Measurements from ENCODE around the gene GRAMD2B. TPM values are rescaled to one million over a fixed set of nuclear protein-coding genes. Genes with fewer than 3 reads are reported as not detected.
"Not testable (repeated sequence)": the region's sequence is repeated elsewhere in the genome, so short reads cannot be mapped to it uniquely, and the experiment has no call there.

Gene GRAMD2B
- total and polyA plus RNA-seq, 2 experiments from 2014 or later: 18.9 to 32.5 TPM

DNA sequence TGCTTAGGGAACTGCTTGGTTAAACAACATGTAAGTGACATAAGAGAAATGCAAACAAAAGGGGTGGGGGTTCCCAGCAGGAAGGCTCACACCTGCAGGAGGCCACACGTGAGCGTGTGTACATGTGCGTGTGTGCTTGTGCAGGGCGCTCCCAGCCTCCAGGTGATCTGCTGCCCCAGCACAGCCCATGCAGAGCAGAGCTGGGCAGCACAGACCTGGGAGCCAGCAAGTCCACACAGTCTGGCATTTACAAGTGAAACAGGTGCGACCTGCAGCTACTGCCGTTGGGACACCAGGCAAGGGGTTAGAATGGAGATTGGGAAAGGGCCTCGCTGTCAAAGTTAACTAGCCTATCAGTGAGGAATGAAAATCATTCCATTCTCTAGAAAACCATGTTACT lies 41.8 kb downstream of the GRAMD2B start:
- H2AFZ ChIP-seq: no peak overlapping the region
- peak; percentile 83 for DNase-seq (ENCODE audit: low spot score)
- H3K9me2 ChIP-seq (replicated peaks; ENCODE audit: insufficient read depth): no peaks in the 10 kb centered on the region
- no peaks in the 10 kb centered on the region for H3K36me3 ChIP-seq (replicated peaks; ENCODE audit: insufficient read depth, low read depth)
- peaks cover 1% of the 10 kb centered on the region for H3K79me2 ChIP-seq
- no peaks in the 10 kb centered on the region for H3K27me3 ChIP-seq
- H3K4me2 ChIP-seq: peak overlapping the region; percentile 47
- TF ChIP-seq EZH2phosphoT487 (IDR thresholded peaks at IDR 0.05; ENCODE audit: low read depth, severe bottlenecking, unreplicated experiment): no peak
- no peak for TF ChIP-seq CTCF (IDR thresholded peaks at IDR 0.05; ENCODE audit: poor library complexity)
- TF ChIP-seq EZH2 (IDR thresholded peaks at IDR 0.05; ENCODE audit: borderline replicate concordance): no peak
- no peaks in the 10 kb centered on the region for H4K20me1 ChIP-seq (ENCODE audit: insufficient read depth, poor library complexity, severe bottlenecking)
- no peak overlapping the region for H3K4me3 ChIP-seq
- peak overlapping the region; percentile 89 for H3K27ac ChIP-seq
- H3K9me3 ChIP-seq (ENCODE audit: low read depth): no peaks in the 10 kb centered on the region
- peaks cover 4% of the 10 kb centered on the region for H3K4me1 ChIP-seq (ENCODE audit: insufficient read depth)
- 53% methylated on average over 7 of the region's 7 CpGs for WGBS (ENCODE audit: low lambda C conversion rate, missing lambda C conversion rate)

- H3K4me2 ChIP-seq: no peak overlapping the region
- no peaks in the 10 kb centered on the region for H3K79me2 ChIP-seq
- no peak for DNase-seq (ENCODE audit: low spot score)
- no peaks in the 10 kb centered on the region for H3K9me3 ChIP-seq (ENCODE audit: low read depth)
- no peaks in the 10 kb centered on the region for H4K20me1 ChIP-seq (ENCODE audit: insufficient read depth, poor library complexity, severe bottlenecking)
- no peaks in the 10 kb centered on the region for H3K9me2 ChIP-seq (replicated peaks; ENCODE audit: insufficient read depth)
- H3K27ac ChIP-seq: no peak overlapping the region
- H3K4me1 ChIP-seq (ENCODE audit: insufficient read depth): peaks cover 24% of the 10 kb centered on the region
- no peaks in the 10 kb centered on the region for H3K27me3 ChIP-seq
- H3K4me3 ChIP-seq: no peak overlapping the region
- TF ChIP-seq EZH2phosphoT487 (IDR thresholded peaks at IDR 0.05; ENCODE audit: low read depth, severe bottlenecking, unreplicated experiment) (no peak), CTCF (IDR thresholded peaks at IDR 0.05; ENCODE audit: poor library complexity) (no peak), EZH2 (IDR thresholded peaks at IDR 0.05; ENCODE audit: borderline replicate concordance) (no peak)
- WGBS (ENCODE audit: low lambda C conversion rate, missing lambda C conversion rate): 97% methylated on average over 3 of the region's 3 CpGs
- H3K36me3 ChIP-seq (replicated peaks; ENCODE audit: insufficient read depth, low read depth): no peaks in the 10 kb centered on the region
- H2AFZ ChIP-seq: no peak overlapping the region
Measured at GRCh38 chr5:126468091-126468490, 44.9 kb downstream of the GRAMD2B start.

DNA sequence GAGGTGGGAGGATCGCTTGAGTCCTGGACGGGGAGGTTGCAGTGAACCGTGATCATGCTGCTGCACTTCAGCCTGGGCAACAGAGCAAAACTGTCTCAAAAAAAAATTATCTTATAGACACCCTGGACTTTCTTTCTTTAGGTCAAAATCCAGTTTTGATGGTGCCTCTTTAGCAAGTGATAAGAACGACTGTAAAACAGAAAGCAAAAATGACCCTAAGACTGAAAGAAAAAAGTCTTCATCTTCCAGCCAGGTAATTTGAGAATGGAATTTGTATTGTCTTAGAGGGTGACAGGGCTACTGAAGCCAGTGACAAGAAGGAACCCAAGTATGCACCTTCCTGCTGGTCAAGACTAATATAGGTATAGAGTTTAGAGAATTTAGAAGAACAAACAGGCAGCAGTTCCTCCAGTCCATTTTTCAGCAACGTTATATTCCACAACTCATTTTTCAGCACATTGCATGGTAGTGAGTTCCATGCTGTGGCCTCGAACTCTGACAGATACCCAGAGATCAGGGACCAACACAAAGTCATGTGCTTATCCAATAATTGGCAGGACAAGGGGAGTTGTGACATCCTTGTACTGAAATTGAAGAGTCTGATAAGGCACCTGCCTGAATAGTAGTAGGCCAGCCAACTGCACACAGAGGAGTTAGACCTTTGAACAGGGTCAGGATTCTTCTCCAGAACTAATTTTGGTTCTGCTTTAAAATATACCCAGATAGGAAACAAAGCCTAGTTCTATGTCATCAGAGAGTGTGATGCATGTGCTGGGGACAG lies 46.5 kb downstream of the GRAMD2B start:
- no peak for TF ChIP-seq CTCF (IDR thresholded peaks at IDR 0.05; ENCODE audit: poor library complexity)
- no peak for TF ChIP-seq EZH2 (IDR thresholded peaks at IDR 0.05; ENCODE audit: borderline replicate concordance)
- no peak for TF ChIP-seq EZH2phosphoT487 (IDR thresholded peaks at IDR 0.05; ENCODE audit: low read depth, severe bottlenecking, unreplicated experiment)
- H4K20me1 ChIP-seq (ENCODE audit: insufficient read depth, poor library complexity, severe bottlenecking): no peaks in the 10 kb centered on the region
- peak overlapping the region; percentile 11 for H3K4me2 ChIP-seq
- DNase-seq (ENCODE audit: low spot score): no peak
- H3K4me1 ChIP-seq (ENCODE audit: insufficient read depth): peaks cover 21% of the 10 kb centered on the region
- H3K36me3 ChIP-seq (replicated peaks; ENCODE audit: insufficient read depth, low read depth): no peaks in the 10 kb centered on the region
- H3K4me3 ChIP-seq: no peak overlapping the region
- H3K27me3 ChIP-seq: no peaks in the 10 kb centered on the region
- H3K79me2 ChIP-seq: no peaks in the 10 kb centered on the region
- H3K9me3 ChIP-seq (ENCODE audit: low read depth): no peaks in the 10 kb centered on the region
- H3K27ac ChIP-seq: peak overlapping the region; percentile 35
- H3K9me2 ChIP-seq (replicated peaks; ENCODE audit: insufficient read depth): no peaks in the 10 kb centered on the region
- WGBS (ENCODE audit: low lambda C conversion rate, missing lambda C conversion rate): 78% methylated on average over 6 of the region's 6 CpGs
- H2AFZ ChIP-seq: no peak overlapping the region

- not testable (repeated sequence) for H3K27ac ChIP-seq
Measured at GRCh38 chr5:126470529-126470928, 47.3 kb downstream of the GRAMD2B start.

More at GRCh38 chr5:126470529-126470928, 47.3 kb downstream of the GRAMD2B start:
- not testable (repeated sequence) for H3K36me3 ChIP-seq (replicated peaks; ENCODE audit: insufficient read depth, low read depth); H3K9me3 ChIP-seq (ENCODE audit: low read depth); H3K79me2 ChIP-seq; H2AFZ ChIP-seq; H3K27me3 ChIP-seq; H3K9me2 ChIP-seq (replicated peaks; ENCODE audit: insufficient read depth); H3K4me2 ChIP-seq; H4K20me1 ChIP-seq (ENCODE audit: insufficient read depth, poor library complexity, severe bottlenecking); H3K4me3 ChIP-seq; DNase-seq (ENCODE audit: low spot score)
- H3K4me1 ChIP-seq (ENCODE audit: insufficient read depth): peaks cover 21% of the 10 kb centered on the region
- 79% methylated on average over 6 of the region's 6 CpGs for WGBS (ENCODE audit: low lambda C conversion rate, missing lambda C conversion rate)
